ENCODE data around the gene LRRC4C. TPM values are rescaled to one million over a fixed set of nuclear protein-coding genes. Genes with fewer than 3 reads are reported as not detected.
A peak's percentile ranks its signal among the peaks of the same experiment; 100 is the strongest.

LRRC4C gene
- total RNA-seq, 4 donors from 2014 or later: 0.40 to 1.7 TPM; not detected in 2

GRCh38 chr11:40338062-40338461, 1121.4 kb downstream of the LRRC4C start:
- DNase-seq: no peak
- no peaks in the 10 kb centered on the region for H3K36me3 ChIP-seq
- H3K9me3 ChIP-seq: peaks cover 0 to 4% (median 0%) of the 10 kb centered on the region in 4 donors
- no peak overlapping the region for H3K27ac ChIP-seq
- no peak overlapping the region for H3K4me3 ChIP-seq
- TF ChIP-seq POLR2A (IDR thresholded peaks at IDR 0.05) (no peak), CTCF (IDR thresholded peaks at IDR 0.05) (no peak)
- H3K4me1 ChIP-seq: no peaks in the 10 kb centered on the region
- H3K27me3 ChIP-seq: no peaks in the 10 kb centered on the region

- no peak overlapping the region for H3K27ac ChIP-seq
- peaks cover 0 to 4% (median 0%) of the 10 kb centered on the region in 4 donors for H3K9me3 ChIP-seq
- no peaks in the 10 kb centered on the region for H3K36me3 ChIP-seq
- no peaks in the 10 kb centered on the region for H3K27me3 ChIP-seq
- DNase-seq: no peak
- H3K4me1 ChIP-seq: no peaks in the 10 kb centered on the region
- H3K4me3 ChIP-seq: no peak overlapping the region
- TF ChIP-seq CTCF (IDR thresholded peaks at IDR 0.05): no peak
- TF ChIP-seq POLR2A (IDR thresholded peaks at IDR 0.05): no peak
Observed at GRCh38 chr11:40337118-40337517, 1122.3 kb downstream of the LRRC4C start.

GRCh38 chr11:40328890-40329614, 1130.4 kb downstream of the LRRC4C start:
- peak overlapping the region in 1 of 4 donors; percentile 20 for H3K27ac ChIP-seq
- H3K27me3 ChIP-seq: no peaks in the 10 kb centered on the region

GRCh38 chr11:40323241-40323640, 1136.2 kb downstream of the LRRC4C start:
- Histone ChIP-seq H3K4me3 (no peak overlapping the region), H3K27me3 (no peaks in the 10 kb centered on the region), H3K9me3 (no peaks in the 10 kb centered on the region), H3K4me1 (no peaks in the 10 kb centered on the region), H3K36me3 (no peaks in the 10 kb centered on the region), H3K27ac (no peak overlapping the region)
- TF ChIP-seq POLR2A (IDR thresholded peaks at IDR 0.05): no peak
- no peak for TF ChIP-seq CTCF (IDR thresholded peaks at IDR 0.05)
- DNase-seq: no peak

More at GRCh38 chr11:40328890-40329614, 1130.4 kb downstream of the LRRC4C start:
- no peak for TF ChIP-seq CTCF (IDR thresholded peaks at IDR 0.05)
- TF ChIP-seq POLR2A (IDR thresholded peaks at IDR 0.05): no peak
- H3K36me3 ChIP-seq: no peaks in the 10 kb centered on the region
- no peaks in the 10 kb centered on the region for H3K9me3 ChIP-seq
- no peak overlapping the region for H3K4me3 ChIP-seq
- no peaks in the 10 kb centered on the region for H3K4me1 ChIP-seq
- DNase-seq: peak in 1 of 3 donors; percentile 51

GRCh38 chr11:40321537-40321936, 1137.9 kb downstream of the LRRC4C start:
- H3K4me1 ChIP-seq: no peaks in the 10 kb centered on the region
- H3K9me3 ChIP-seq: no peaks in the 10 kb centered on the region
- DNase-seq: no peak
- H3K27ac ChIP-seq: no peak overlapping the region
- H3K36me3 ChIP-seq: no peaks in the 10 kb centered on the region
- H3K4me3 ChIP-seq: no peak overlapping the region
- no peaks in the 10 kb centered on the region for H3K27me3 ChIP-seq
- TF ChIP-seq CTCF (IDR thresholded peaks at IDR 0.05): no peak

Data from Peyer's patch (tissue), 4 donors.